Ovary (tissue), 9 donors: ENCODE measurements around the gene DLG1. TPM values are rescaled to one million over a fixed set of nuclear protein-coding genes. Genes with fewer than 3 reads are reported as not detected.

Experiments used
- DNase-seq, 5 donors: peaks; one replicate each; pipeline ENCODE4 v3.0.0-alpha.2; 2019 to 2020
- H3K27ac ChIP-seq, 2 donors: fragments of 200-600 bp; one replicate each; pipeline versions ENCODE4 v1.5.1 to v1.8.0; 2019 to 2022
- H3K27me3 ChIP-seq: fragments of 200-600 bp; one replicate; pipeline ENCODE4 v1.8.0; 2022
- H3K36me3 ChIP-seq: fragments of 200-600 bp; sonication (generic); one replicate; pipeline ENCODE4 v1.5.1; 2019
- H3K4me1 ChIP-seq: one replicate; pipeline ENCODE4 v1.8.1; 2013; ENCODE audit warnings: mild to moderate bottlenecking, moderate library complexity; ENCODE audit not compliant: insufficient read depth
- H3K4me3 ChIP-seq: fragments of 200-600 bp; sonication (generic); one replicate; pipeline ENCODE4 v1.5.1; 2017
- H3K9me3 ChIP-seq, 2 donors: fragments of 200-600 bp in 1 of 2; sonication (generic) in 1 of 2; one replicate each; pipeline versions ENCODE4 v1.5.1 to v1.8.1; 2013 to 2019; ENCODE audit warnings: mild to moderate bottlenecking in 1 of 2, moderate library complexity in 1 of 2
- CTCF ChIP-seq, 3 donors: fragments of 450-650 bp in 2 of 3; fragments of 200-600 bp in 1 of 3; IDR thresholded peaks; one replicate each; pipeline versions ENCODE4 v1.5.1 to v1.8.0; 2016 to 2022; ENCODE audit warnings: antibody characterized with exemption in 3 of 3, mild to moderate bottlenecking in 1 of 3
- EP300 ChIP-seq: sonication (generic); formaldehyde crosslinking; IDR thresholded peaks from one replicate; pipeline ENCODE4 v1.6.1; 2017; ENCODE audit warnings: antibody characterized with exemption
- POLR2A ChIP-seq: fragments of 450-650 bp; IDR thresholded peaks from one replicate; pipeline ENCODE4 v1.6.1; 2017; ENCODE audit warnings: antibody characterized with exemption, mild to moderate bottlenecking, moderate library complexity
- WGBS, 3 donors: extraction: QIAGEN DNeasy Blood & Tissue Kit in 1 of 3; methylation state at CpG; one replicate each; pipeline versions ENCODE4 v1.1.5 to v1.1.7; 2013 to 2017; 5-methylcytosine and 5-hydroxymethylcytosine counted together
- intact Hi-C, 4 donors: fragments of 100-400 bp; cut with DNase I; formaldehyde crosslinking; loops; one replicate each; pipeline versions ENCODE4 v1.11.0 to v1.15.1; 2022 to 2023
- polyA plus RNA-seq, 2 donors: library from polyadenylated mRNA; stranded (reverse); fragments of 200-250 nt in 1 of 2; fragments of 350-450 nt in 1 of 2; fragmentation: Illumina TruSeq in 1 of 2; extraction: RNeasy Lipid Tissue Mini Kit (QIAGEN cat#74804) in 1 of 2; gene quantifications; one replicate each; pipeline ENCODE4 v1.2.3, GENCODE V29; 2013 to 2014
- total RNA-seq, 7 donors: library from RNA; depleted of rRNA in 2 of 7; stranded (reverse); fragments of >200 nt in 2 of 7; fragmentation: NEBNext Ultra II Directional in 3 of 7; extraction: Animal tissue kit (Norgen Biotek cat#: 25700) in 3 of 7; gene quantifications; one replicate each; pipeline versions ENCODE4 v1.1.0 to v1.2.4, GENCODE V29; 2016 to 2023
- donor health status: DM: no; HTN: no; CAD: no; lungs with moderate emphysema.
- donor health status: DM: no; HTN: no; CAD: no.
- donor health status: Bipolar disorder and iron deficiency.
- donor health status: DM: yes; HTN: yes; CAD: no.
- donor health status: DM: no; HTN: no; CAD: no.
- donor health status: DM: yes; HTN: yes; CAD: no.

The DLG1 gene
- total and polyA plus RNA-seq, 9 donors: 20.5 to 99.1 (median 62.5) TPM

GRCh38 chr3:197001972-197002700, 296.3 kb downstream of the DLG1 start:
- intact Hi-C loops: loop anchor here in 1 of 4 donors (10.0 kb wide), 1 partner anchor 183 kb away; no protein-coding TSS in a partner anchor
- no peaks in the 10 kb centered on the region for H3K9me3 ChIP-seq
- peak overlapping the region; percentile 56 for H3K4me3 ChIP-seq
- H3K4me1 ChIP-seq: peaks cover 4% of the 10 kb centered on the region
- no peaks in the 10 kb centered on the region for H3K36me3 ChIP-seq
- TF ChIP-seq EP300: no peak
- no peak for TF ChIP-seq POLR2A
- TF ChIP-seq CTCF (IDR thresholded peaks at IDR 0.05): no peak
- no peaks in the 10 kb centered on the region for H3K27me3 ChIP-seq
- WGBS, 3 donors: 15 to 26% (median 16%) methylated on average over 42 to 55 of the region's 55 CpGs
- peak; percentile 37 to 73 (median 58) for DNase-seq
- H3K27ac ChIP-seq: peak overlapping the region; percentile 98 to 99

DNA sequence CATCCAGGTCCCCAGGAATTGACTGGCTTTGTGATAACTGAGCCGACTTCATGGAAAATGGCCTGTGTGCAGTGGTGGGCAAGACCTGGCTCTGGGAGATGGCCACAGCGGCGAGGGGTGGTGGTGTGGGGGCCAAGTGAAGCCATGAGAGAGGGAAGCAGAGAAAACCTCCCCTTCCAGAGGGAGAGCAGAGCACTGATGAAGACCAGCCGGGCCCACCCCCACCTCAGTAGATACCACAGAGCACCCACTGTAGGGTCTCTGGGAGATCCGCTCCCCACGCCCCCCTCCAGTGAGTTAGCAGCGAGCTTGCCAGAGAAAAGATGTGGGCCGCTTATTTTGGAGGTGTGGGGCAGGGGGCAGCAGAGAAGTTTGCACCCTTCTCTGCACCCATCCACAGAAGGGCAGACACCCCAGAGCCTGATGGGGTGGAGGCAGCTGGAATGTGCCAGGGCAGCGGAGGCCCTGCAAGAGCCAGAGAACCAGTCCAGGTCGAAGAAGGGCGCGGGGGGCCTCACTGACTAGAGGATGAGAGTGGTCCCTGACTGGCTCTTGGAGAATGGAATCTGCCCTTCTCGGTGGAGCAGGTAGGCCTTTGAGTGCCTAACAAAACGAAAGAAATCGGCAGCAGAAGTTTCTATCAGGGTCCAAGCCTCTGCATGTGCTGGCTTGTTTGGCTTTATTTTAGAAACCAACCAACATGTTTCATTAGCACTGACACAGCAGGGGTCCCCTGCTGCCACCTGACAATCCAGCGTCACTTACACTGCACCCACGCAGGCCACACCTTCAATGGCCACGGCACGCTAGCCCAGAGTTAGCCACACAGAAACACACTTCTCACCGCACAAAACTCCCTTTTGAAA, 297.1 kb downstream of the DLG1 start:
- DNase-seq: peak in 1 of 5 donors; percentile 40
- peaks cover 4% of the 10 kb centered on the region for H3K4me1 ChIP-seq
- H3K4me3 ChIP-seq: no peak overlapping the region
- intact Hi-C loops: loop anchor here in 1 of 4 donors (10.0 kb wide), 1 partner anchor 183 kb away; no protein-coding TSS in a partner anchor
- no peaks in the 10 kb centered on the region for H3K9me3 ChIP-seq
- H3K27me3 ChIP-seq: no peaks in the 10 kb centered on the region
- peak overlapping the region; percentile 98 to 99 for H3K27ac ChIP-seq
- WGBS, 3 donors: 91 to 94% (median 94%) methylated on average over 20 of the region's 20 CpGs
- TF ChIP-seq POLR2A: no peak
- no peak for TF ChIP-seq EP300
- TF ChIP-seq CTCF (IDR thresholded peaks at IDR 0.05): no peak
- no peaks in the 10 kb centered on the region for H3K36me3 ChIP-seq

DNA sequence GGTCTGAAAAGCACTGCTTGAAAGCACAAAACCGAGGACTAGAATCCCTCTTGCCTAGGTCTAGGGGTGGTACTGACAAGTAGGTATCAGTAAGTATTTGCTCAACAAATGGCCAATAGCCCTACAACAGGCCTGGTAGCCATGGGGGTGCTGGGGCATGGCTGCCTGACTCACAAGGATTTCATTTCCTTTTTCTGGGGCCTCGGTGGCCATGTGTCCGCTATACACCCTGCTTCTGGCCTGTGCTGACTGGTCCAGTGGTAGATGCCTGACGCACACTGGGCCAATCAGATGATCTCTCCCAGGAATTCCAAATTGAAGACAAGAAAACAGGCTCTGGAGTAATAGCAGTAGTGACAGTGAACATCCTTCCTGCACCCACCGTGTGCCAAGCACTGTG, 298.2 kb downstream of the DLG1 start:
- Histone ChIP-seq H3K9me3 (no peaks in the 10 kb centered on the region), H3K36me3 (no peaks in the 10 kb centered on the region), H3K4me3 (no peak overlapping the region), H3K27ac (no peak overlapping the region), H3K27me3 (no peaks in the 10 kb centered on the region), H3K4me1 (peaks cover 4% of the 10 kb centered on the region)
- DNase-seq: peak in 1 of 5 donors; percentile 21
- 82 to 88% (median 87%) methylated on average over 5 of the region's 5 CpGs for WGBS, 3 donors
- TF ChIP-seq CTCF (IDR thresholded peaks at IDR 0.05) (no peak), POLR2A (no peak), EP300 (no peak)
- intact Hi-C loops: loop anchor here in 1 of 4 donors (10.0 kb wide), 1 partner anchor 185 kb away; no protein-coding TSS in a partner anchor

DNA sequence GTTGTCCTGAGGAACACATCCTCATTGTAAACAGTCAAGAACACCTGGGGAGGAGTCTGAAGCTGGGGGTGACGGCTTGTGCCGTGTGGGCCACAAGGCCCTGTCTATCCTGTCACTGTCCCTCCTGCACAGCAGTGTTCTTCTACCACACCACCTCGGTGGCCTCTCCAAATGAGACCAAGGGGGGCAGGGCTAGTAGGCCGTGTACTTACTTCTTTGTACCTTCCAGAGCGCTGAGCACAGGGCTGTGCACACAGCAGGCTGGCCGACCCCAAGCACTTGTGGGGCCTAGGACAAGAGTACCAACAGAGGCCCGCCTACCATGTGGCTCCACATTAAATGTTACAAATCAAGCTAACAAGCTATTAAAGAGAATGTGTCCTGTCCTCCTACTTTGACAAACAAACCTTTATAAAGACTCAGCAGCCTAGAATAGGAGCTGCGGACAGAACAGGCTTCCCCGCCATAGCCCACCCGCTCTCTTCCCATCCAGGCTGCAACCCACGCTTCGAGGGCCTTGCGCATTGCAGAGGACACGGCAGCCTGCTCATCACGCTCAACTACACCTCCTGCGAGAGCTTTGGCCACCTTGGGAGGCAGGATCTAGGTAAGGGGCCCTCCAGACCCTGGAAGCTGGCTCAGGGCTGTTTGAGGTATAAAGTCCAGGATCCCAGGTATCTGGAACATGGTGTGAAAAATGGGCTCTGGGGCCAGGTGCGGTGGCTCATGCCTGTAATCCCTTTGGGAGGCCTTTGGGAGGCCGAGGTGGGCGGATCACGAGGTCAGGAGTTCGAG, 299.2 kb downstream of the DLG1 start:
- intact Hi-C loops: loop anchor here in 2 of 4 donors (10.0 kb wide), 2 partner anchors 186 to 506 kb away; no protein-coding TSS in a partner anchor
- Histone ChIP-seq H3K9me3 (no peaks in the 10 kb centered on the region), H3K36me3 (no peaks in the 10 kb centered on the region), H3K4me1 (peaks cover 4% of the 10 kb centered on the region), H3K27me3 (no peaks in the 10 kb centered on the region), H3K27ac (no peak overlapping the region), H3K4me3 (no peak overlapping the region)
- no peak for TF ChIP-seq EP300
- TF ChIP-seq CTCF (IDR thresholded peaks at IDR 0.05): no peak
- TF ChIP-seq POLR2A: no peak
- peak in 1 of 5 donors; percentile 26 for DNase-seq
- WGBS, 3 donors: 88 to 97% (median 95%) methylated on average over 21 of the region's 21 CpGs
